Left ventricle myocardium inferior (tissue), 1 donor: Measurements from ENCODE around the gene PABPN1L. TPM values are rescaled to one million over a fixed set of nuclear protein-coding genes. Genes with fewer than 3 reads are reported as not detected.

ENCODE experiments used
- DNase-seq: peaks from one replicate; pipeline ENCODE4 v3.0.0-alpha.2; 2020
- H3K27ac ChIP-seq: fragments of 200-600 bp; replicated peaks from 2 replicates; pipeline ENCODE4 v1.8.0; 2021
- H3K27me3 ChIP-seq: fragments of 200-600 bp; 2 replicates; pipeline ENCODE4 v1.8.0; 2021; ENCODE audit warnings: low read depth
- H3K36me3 ChIP-seq: fragments of 200-600 bp; 2 replicates; pipeline ENCODE4 v1.8.0; 2021
- H3K4me1 ChIP-seq: fragments of 200-600 bp; 2 replicates; pipeline ENCODE4 v1.8.0; 2021
- H3K4me3 ChIP-seq: fragments of 200-600 bp; 2 replicates; pipeline ENCODE4 v1.8.0; 2021; ENCODE audit warnings: mild to moderate bottlenecking, moderate library complexity
- H3K9me3 ChIP-seq: fragments of 200-600 bp; replicated peaks from 2 replicates; pipeline ENCODE4 v1.8.0; 2021
- CTCF ChIP-seq: fragments of 200-600 bp; IDR thresholded peaks from 2 replicates; pipeline ENCODE4 v1.8.0; 2021; ENCODE audit warnings: antibody characterized with exemption, mild to moderate bottlenecking, borderline replicate concordance
- intact Hi-C: fragments of 100-400 bp; cut with micrococcal nuclease; formaldehyde crosslinking; loops from one replicate; pipeline ENCODE4 v1.11.0; 2022
- total RNA-seq: library from RNA; stranded (reverse); fragmentation: NEBNext Ultra II Directional; extraction: Animal tissue kit (Norgen Biotek cat#: 25700); gene quantifications from one replicate; pipeline ENCODE4 v1.2.1, GENCODE V29; 2021
- donor health status: DM: no; HTN: yes; CAD: no; lungs with severe emphysema.

The PABPN1L gene
- total RNA-seq, 1 donor from 2014 or later: not detected

DNA sequence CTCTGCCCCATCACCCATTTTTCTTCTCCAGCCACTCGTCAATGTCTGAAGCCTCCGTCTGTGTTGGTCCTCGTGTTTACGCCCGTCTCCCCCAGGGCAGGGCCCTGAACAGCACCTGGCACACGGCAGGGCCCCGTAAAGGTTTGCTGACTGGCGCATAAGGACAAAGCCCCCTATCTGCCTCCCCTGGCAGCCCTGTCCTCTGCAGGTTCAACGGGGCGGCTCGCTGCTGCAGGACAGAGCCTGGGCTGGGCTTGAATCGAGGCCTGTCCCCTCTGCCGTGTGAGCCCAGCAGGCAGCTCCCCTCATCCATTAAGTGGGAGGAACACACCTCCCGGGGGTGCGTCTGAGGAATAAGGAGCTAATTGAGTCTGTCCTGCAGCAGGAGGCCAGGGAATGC is 46.1 kb upstream of the PABPN1L start:
- DNase-seq: no peak
- Histone ChIP-seq H3K4me1 (peaks cover 55% of the 10 kb centered on the region), H3K27me3 (peaks cover 17% of the 10 kb centered on the region), H3K27ac (no peak overlapping the region), H3K4me3 (no peak overlapping the region), H3K36me3 (peaks cover 10% of the 10 kb centered on the region), H3K9me3 (no peaks in the 10 kb centered on the region)
- intact Hi-C loops: no loop called here
- TF ChIP-seq CTCF: no peak

DNA sequence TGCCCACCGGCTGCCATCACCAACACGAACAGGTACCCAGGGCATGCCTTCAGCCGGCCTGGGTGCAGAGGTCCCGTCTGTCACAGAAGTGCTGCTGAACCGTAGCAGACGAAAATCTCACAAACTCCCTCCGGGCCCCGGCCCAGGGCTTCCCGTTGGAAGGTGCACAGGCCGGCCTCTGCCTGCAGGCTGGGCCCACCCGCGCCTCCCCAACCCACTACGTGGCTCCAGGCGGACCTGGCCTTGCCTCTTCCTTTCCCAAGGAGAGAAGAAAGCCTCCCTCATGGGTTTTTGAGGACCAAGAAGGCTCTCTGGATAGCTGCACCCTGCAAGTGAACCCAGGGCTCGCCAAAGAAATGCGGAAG is 45.5 kb upstream of the PABPN1L start:
- H3K9me3 ChIP-seq: no peaks in the 10 kb centered on the region
- peaks cover 17% of the 10 kb centered on the region for H3K27me3 ChIP-seq
- no peak for TF ChIP-seq CTCF
- H3K4me3 ChIP-seq: no peak overlapping the region
- no peak for DNase-seq
- intact Hi-C loops: no loop called here
- peaks cover 10% of the 10 kb centered on the region for H3K36me3 ChIP-seq
- peaks cover 58% of the 10 kb centered on the region for H3K4me1 ChIP-seq
- H3K27ac ChIP-seq: no peak overlapping the region

DNA sequence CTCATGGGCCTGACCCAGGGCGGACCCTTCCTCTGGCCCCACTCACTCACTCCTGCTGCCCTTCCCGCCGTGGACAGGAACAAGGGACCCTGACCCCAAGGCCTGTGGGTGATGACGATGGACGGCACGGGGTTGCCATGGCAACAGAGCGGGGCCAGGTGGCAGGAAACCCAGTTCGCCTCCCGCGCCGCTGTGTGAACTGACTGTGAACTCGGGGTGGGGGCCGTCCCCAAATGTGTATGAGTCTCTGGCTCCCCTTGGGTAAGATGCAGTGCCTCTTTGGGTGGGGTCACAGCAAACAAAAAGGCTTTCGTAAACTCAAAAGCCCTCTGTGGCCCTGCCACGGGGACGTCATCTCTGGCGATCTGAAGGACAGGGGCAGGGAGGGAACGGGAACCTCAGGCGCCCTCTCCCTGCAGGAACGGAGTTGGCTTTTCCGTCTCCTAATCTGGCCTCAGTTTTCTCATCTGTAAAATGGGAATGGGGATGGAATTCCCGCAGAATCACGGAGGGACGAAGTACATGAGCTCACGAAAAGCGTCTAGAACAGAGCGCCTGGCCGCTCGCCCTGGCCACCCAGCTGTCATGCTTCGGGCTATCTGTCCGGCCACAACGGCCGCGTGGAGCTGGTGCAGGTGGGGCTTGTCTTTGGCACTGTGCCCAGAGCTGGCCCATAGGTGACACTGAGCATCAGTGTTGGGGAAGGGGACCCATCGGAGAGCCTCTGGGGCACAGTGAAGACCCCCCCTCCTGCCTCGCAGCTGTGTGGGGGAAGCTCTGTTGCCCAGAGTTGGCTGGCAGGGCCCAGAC is 44.9 kb upstream of the PABPN1L start:
- H3K27ac ChIP-seq: peak overlapping the region; percentile 80
- H3K36me3 ChIP-seq: peaks cover 10% of the 10 kb centered on the region
- H3K9me3 ChIP-seq: no peaks in the 10 kb centered on the region
- DNase-seq: no peak
- intact Hi-C loops: no loop called here
- H3K4me3 ChIP-seq: no peak overlapping the region
- peaks cover 61% of the 10 kb centered on the region for H3K4me1 ChIP-seq
- H3K27me3 ChIP-seq: peaks cover 19% of the 10 kb centered on the region
- TF ChIP-seq CTCF: no peak

DNA sequence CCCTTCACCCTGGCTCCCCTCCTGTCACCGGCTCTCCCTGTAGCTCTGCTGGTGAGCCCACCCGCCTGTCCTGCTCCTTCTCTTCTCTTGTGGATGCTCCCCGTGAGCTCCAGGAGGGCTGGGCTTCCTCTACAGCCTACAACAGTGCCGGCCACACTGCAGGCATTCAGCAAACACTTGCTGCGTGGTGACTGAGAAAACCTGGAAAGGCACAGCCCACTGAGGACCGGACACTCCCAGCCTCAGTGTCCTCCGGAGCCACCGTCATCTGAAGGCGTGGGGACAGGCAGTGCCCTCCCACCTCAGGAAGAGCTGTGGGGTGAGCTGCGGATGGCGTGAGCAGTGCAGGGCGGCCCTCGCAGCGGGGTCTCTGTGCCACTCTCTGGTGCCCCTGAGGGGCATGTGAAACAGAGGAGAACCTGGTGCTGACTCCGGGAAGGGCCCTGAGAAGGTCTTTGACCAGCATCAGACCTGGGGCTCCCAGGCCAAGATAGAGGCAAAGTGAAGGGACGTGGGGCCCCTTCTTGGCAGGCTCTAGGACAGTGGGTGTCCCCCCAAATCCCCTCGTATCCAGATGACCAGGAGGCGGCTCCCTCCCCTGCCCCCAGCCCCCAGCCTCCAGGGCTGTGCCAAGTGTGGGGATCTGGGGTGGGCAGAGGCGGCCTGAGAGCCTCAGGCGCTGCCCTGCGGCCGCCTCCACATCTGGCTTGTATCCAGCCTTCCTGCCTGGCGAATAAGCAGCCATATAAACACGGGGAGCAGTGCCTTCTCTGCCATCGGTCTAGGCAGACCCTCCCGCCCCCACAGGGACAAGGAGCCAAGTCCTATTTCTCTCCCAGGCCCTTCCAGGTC is 44.0 kb upstream of the PABPN1L start:
- Histone ChIP-seq H3K9me3 (no peaks in the 10 kb centered on the region), H3K4me1 (peaks cover 68% of the 10 kb centered on the region), H3K27me3 (peaks cover 19% of the 10 kb centered on the region), H3K36me3 (peaks cover 10% of the 10 kb centered on the region), H3K27ac (peak overlapping the region; percentile 80), H3K4me3 (no peak overlapping the region)
- intact Hi-C loops: no loop called here
- no peak for TF ChIP-seq CTCF
- no peak for DNase-seq

DNA sequence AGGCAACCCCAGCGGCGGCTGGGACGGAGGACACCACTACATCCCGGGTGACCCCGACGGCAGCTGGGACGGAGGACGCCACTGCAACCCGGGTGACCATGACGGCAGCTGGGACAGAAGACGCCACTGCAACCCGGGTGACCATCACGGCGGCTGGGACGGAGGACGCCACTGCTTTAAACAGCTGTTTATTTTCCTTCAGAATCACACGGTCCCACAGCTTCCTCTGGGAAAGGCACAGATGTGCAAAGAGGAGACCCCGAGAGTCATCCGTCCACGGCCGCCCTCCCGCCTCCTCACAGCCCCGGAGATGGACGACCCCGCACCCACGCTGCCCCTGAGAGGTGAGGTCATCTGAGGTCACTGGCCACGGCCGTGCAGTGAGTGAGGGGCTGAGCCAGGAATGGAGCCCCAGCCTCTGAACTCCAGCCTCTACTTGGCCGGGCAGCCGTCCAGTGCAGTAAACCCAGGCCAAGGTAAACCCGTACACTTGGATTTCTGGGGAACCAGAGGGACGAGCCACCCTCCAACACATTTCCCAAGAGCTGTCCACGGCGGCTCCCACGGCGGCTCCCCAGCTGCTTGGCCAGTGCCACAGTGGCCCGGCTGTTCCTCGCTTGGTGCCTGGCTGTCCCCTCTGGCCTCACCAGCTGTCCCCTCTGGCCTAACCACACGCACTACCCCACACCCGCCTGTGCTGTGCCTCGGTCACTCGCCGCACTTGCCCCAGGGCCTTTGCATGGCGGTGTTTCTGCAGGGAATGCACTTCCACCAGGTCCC is 43.2 kb upstream of the PABPN1L start:
- Histone ChIP-seq H3K27ac (peak overlapping the region; percentile 80), H3K27me3 (peaks cover 19% of the 10 kb centered on the region), H3K9me3 (no peaks in the 10 kb centered on the region), H3K4me1 (peaks cover 73% of the 10 kb centered on the region), H3K4me3 (no peak overlapping the region), H3K36me3 (peaks cover 10% of the 10 kb centered on the region)
- no peak for DNase-seq
- intact Hi-C loops: no loop called here
- no peak for TF ChIP-seq CTCF
